SHP77 (cell line): ENCODE data around the gene ISCU.

Experiments
- DNase-seq, 2 experiments: peaks; one replicate each; lab custom pipeline; 2025; lab: John Stamatoyannopoulos, UW

The ISCU gene

DNA sequence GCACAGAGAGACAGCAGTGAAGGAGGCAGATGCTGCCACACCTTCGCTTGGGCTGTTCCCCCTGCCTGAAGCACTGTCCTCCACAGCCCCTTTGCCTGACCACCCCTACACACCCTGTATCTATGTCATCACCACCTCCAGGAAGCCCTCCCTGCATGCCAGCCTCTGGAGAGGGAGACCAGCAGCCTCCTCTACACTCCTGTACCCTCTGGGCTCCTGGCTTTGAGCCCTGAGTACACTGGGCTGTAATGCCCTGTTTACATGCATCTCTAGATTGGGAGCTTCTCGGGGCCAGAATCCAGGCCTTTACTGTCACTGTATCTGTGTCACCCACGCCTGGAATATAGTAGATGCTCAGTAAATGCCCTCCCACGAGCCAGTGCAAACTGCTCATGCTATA is 41.3 kb downstream of the ISCU start:
- DNase-seq: no peak

DNA sequence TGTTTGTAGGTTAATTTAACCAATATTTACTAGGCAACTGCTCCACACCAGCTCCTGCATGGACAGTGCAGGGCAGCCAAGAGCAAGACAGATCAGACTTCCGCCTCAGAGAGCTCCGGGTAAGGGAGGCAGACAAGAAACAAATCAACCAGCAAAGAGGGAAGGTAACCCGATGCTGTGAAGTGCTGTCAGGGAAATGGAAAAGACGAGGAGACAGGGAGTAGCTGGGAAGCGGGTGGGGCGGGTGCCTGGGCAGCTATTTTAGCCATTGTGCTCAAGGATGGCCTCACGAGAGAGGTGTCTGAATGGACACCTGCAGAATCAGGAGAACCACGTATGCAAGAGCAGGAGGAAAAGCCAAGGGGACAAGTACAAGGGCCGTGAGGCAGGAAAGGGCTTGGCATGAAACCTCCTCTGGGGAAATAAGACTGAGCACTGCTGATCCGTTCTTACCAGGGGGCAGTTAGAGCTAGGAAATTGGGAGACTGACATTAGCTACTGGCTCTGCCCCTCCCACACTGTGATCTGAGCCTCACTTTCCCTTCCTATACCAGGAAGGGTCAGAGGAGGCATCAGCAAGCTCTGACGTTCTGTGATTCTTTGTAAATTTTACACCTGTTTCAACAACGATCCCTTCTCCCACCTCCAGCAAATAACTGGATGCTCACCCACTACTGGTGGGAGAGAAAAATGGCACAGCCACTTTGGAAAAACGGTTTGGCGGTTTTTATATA is 42.0 kb downstream of the ISCU start:
- no peak for DNase-seq

DNA sequence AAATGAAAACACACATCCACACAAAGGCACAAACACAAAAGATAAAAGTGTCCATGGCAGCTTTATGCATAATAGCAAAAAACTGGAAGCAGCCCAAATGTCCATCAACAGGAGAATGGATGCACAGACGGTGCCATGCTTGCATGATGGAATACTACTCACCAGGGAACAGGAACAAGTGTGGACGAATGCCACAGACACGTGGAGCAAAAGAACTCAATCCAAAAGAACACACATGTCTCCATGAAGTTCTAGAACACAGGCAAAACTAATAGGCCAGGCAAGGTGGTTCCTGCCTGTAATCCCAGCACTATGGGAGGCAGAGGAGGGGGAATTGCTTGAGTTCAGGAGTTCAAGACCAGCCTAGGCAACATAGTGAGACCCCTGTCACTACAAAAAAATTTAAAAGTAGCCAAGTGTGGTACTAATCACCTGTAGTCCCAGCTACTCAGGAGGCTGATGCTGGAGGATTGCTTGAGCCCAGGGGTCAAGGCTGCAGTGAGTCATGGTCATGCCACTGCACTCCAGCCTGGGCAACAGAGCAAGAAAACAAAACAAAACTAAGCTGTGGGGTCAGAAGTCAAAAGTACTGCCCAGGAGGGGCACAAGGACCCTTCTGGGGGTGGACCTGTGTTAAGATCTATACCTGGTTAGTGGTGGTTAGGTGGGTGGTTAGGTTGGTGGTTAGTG is 42.7 kb downstream of the ISCU start:
- no peak for DNase-seq

DNA sequence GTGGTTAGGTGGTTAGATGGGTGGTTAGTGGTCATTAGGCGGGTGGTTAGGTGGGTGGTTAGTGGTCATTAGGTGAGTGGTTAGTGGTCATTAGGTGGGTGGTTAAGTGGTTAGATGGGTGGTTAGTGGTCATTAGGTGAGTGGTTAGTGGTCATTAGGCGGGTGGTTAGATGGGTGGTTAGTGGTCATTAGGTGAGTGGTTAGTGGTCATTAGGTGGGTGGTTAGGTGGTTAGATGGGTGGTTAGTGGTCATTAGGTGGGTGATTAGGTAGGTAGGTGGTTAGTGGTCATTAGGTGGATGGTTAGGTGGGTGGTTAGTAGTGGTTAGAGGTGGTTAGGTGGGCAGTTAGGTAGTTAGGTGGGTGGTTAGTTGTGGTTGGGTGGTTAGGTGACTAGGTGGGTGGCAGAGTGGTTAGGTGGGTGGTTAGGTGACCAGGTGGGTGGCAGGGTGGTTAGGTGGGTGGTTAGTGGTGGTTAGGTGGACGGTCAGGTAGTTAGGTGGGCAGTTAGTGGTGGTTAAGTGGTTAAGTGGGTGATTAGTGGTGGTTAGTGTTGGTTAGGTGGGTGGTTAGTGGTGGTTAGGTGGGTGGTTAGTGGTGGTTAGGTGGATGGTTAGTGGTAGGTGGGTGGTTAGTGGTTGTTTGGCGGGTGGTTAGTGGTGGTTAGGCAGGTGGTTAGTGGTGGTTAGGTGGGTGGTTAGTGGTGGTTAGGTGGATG is 43.5 kb downstream of the ISCU start:
- DNase-seq: no peak

DNA sequence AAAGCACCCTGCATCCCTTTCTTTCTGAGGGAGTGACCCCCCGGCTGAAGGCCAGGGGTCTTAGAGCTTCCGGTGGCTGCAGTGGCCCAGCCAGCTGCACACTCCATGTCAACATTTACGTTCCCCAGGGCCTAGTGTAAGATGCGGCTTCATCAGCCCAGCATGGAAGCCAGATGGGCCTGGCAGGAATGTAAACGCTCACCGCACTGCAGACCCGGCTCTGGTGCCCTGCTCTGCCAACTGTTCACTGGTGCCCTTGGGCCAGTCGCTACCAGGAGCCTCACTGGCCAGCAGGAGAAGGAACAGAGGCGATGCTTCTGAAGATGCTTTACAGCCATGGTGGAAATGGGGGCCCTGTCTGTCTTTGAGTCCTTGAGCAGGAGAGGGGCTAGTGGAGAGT is 44.1 kb downstream of the ISCU start:
- no peak for DNase-seq

DNA sequence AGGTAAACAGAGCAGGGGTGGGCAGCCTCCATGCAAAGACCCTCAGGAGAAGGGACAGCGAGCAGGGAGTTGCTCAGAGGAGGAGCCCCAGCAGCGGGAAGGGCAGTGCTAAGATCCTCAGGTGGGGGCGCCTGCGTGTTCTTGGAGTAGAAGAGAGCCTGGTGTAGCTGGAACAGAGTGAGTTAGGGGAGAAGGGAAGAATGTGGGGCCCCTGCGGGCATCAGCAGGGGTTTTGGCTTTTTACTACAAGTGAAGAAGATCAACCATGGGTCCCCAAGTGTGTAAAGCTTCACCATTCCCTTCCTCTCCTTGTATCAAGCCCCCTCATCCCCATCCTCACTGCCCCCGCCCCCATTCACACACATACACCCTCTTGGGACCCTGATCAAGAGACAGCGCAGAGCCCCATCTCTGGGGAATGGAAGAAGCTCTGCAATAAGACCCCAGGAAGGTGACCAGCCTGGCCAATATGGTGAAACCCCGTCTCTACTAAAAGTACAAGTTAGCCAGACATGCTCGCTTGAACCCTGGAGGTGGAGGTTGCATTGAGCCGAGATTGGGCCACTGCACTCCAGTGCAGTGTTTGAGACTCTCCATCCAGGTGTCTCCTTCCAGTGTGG is 45.7 kb downstream of the ISCU start:
- DNase-seq: no peak

DNA sequence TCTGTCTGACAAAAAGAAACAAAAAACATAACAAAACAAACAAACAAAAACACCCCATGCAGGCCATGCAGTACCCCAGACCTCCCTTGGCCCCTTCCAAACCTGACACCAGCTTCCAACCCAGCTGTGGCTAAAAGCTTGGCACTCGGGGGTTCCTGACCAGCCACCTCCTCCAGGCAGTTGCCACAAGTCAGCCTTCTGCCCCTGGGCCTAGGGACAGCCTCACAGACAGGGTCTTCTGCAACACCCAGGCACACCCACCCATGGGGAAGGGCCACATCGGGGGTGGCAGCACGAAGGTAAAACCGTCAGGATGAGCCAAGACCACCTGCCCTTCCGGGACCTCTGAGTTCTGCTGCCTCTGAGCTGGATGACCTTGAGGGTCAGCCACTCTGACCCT is 46.2 kb downstream of the ISCU start:
- DNase-seq: no peak

DNA sequence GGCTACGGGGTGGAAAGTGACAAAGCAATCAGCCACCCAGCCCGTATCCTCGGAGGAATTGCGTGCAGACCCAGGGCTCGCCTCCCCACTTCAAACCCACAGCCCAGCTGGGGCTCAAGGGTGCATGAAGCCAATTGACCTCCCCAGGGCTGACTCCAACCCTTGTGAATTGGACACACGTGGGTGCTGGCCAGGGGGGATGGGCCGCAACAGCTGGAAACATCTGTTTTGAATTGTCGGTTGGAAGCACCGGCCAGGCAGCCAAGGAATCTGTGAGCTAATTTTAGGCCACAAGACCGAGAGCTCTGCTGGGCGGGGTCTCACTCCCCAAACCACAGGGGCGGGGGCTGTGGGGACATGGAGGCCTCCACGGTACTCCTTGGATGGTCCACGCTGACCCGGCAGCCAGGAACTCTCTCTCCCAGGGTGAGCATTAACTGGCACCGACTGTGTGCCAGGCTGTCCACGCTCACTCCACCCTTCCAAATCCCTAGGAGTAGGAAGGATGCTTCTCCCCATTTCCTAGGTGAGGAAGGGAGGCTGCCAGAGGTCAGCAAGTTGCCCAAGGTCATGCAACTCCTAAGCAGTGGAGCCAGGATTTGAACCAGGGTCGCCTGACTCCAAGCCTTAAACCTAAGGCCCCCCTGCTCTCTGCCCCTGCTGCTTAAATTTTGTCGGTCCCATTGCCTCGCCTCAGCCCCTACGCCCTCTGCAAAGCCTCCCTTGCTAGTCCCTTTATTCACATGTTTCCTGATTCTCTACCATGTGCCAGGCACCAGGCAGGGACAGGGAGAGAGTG is 47.3 kb downstream of the ISCU start:
- no peak for DNase-seq

DNA sequence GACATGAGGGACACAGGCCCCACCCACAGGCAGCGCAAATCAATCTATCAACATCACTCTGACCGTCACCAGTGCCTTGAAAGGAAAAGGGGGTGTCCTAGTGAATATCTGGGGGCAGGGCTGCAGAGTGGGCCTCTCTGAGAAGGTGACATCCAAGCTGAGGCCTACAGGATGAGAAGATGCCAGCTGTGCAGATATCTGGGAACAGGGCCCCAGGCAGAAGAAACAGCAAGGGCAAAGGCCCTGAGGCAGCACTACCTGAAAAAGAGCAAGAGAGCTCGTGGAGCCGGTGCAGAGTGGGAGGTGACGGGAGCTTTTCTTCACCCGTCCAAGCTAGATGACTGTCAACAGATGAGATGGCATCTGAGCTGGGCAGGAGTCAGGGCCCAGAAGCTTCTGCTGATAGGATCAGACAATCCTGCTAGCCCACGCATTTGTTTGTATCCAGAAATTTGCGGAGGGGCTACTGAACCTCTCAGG is 48.0 kb downstream of the ISCU start:
- no peak for DNase-seq

DNA sequence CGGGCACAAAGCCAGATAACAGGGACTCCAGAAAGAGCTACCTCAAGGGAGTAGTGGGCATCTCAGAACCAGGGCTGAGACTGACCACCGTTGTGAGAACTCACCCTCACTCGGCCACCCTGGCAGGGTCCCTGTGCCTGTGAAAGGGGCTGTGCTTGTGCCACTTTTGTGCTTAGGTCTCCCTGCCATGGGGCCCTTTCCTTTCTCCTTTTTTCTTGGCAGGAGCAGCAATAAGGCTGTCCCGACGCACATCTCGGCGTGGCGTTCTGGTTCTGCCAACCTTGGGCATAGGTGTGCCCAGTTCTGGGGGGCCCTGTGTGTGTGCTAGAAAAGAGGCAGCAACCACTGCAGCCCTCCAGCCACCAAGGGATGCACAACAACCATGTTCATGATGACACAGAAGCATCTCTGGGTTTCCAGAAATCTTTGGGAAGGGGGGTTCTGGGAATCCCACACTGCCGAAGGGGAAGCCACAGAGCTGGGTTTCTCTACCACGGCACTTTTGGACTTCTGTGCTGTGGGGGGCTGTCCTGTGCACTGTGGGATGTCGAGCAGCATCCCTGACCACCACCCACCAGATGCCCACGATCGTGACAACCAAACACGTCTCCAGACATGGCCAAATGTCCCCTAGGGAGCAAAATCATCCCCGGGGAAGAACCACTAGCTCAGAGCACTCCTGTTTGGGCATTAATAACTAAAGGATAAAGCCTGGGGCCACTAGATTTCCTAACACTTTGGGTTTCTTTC is 48.6 kb downstream of the ISCU start:
- DNase-seq: no peak

DNA sequence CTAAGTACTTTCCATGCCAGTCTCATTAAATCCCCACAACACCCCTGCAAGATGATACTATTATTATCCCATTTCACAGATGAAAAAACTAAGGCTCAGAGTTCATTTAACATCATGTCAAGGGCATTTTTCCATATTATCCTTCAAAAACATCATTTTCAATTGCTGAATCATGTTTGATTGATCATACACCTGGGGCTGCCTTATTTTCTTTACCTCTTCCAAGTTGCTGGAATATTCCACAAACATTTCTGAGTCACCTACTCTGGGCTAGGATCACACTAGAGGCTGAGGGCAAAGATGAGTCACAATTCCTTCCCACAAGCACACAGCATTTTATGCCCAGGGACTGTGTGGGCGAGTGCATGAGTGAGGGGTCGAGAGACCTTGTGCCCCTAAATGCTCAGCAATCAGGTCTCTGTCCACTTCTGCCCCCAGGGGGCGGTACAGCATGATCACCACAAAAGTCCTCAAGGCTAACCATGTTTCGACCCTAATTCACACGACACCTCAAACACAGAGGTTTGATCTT is 49.6 kb downstream of the ISCU start:
- DNase-seq: no peak

DNA sequence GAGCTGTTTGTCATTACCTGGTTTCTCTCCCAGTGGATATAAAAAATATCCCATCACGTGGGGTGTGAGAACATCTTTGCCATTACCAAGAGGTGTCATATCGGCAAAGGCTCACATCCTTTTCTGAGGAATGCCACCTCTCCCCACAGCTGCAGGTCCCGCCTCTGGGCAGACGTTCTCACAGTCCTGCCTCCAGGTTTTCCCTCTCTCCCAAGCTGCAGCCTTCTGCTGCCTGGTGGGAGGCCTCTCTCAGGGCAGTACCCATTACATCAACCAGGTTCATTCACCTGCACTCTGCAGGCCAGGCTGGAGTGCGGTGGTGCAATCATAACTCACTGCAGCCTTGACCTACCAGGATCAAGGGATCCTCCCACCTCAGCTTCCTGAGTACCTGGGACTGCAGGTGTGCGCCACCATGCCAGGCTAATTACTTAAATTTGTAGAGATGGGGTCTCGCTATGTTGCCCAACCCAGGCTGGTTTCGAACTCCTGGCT is 50.4 kb downstream of the ISCU start:
- DNase-seq: peak; percentile 30 to 36

DNA sequence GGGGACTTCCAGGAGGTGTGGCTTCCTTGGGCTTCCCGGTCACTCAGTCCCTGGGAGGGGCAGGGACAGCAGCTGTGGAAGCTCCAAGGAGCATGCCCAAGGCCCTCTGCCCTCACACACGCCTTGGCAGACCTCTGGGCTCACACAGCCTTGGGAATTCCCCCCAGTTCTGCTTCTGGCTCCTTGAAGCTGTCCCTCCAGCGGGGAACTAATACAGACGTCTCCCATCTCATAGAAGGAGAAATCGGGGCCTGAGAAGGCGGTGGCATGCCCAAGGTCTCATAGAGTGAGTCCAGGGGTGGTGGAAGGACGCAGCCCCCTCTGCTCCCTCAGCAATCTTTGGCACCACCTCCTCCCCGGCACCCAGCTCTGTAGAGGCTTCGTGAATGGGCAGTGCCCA is 51.2 kb downstream of the ISCU start:
- no peak for DNase-seq

DNA sequence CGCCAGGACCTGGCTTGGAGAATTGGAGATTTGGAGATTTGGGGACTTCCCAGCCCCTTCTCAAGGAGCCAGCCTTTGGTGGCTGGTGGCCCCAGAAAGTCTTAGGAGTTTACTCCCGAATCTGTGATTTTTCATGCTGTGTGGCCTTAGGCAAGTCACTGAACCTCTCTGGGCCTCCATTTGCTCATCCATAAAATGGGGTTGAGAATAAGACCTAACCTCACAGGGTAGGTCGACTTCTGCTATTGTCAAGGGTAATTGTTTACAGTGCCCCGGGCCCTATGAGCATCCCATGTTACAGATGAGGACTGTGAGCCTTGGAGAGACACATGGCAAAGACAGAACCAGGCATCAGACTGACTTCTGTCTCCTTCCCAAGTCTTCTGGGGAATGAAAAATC is 51.6 kb downstream of the ISCU start:
- no peak for DNase-seq

DNA sequence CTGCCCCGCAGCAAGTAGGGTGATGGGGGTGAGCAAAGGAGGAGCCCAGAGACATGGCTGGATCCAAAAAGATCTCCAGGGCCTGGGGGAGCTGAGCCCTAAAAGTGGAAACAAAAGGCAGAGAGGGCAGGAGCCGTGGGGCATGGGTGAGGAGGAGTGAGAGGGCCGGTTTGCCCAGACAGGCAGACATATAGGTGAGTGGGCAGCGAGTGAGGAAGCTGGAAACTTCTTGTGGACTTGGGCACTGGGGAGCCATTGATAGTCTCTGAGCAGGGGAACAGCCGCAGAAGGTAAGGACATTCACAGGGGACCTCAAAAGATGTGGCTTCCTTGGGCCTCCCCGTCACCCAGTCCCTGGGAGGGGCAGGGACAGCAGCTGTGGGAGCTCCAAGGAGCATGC is 52.2 kb downstream of the ISCU start:
- no peak for DNase-seq

DNA sequence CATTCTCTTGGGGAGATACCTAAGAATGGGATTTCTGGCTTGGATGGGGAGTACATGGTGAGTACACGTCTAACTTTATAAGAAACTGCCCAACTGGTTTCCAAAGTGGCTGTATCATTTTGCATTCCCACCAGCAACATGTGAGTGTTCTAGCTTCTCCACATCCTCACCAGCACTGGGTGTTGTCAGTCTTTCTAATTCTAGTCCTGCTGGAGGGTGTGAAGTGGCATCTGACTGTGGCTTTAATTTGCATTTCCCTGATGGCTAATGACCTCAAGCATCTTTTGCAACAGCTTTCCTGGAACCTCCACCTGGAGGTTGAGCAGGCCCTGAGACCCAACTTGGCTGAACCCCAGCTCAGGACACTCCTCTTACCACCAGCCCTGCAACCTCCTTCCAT is 53.5 kb downstream of the ISCU start:
- DNase-seq: no peak

DNA sequence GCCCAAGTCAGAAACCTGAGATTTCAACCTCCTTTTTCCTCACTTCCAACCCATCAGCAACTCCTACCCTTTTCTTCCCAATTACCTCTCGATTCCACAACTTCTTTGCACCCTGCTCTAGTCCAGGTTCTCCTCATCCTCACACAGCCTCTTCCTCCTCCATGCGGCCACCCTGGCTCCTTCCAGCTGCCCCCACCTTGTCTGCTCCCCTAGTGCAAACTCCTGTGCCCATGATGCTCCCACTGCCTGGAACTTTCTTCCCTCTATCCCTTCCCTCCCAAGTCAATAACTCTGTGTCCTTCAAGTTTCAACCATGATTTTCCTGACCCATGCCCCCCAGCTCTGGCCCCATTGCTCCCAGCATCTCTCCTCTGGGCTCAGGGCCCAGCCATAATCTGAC is 54.0 kb downstream of the ISCU start:
- DNase-seq: no peak

DNA sequence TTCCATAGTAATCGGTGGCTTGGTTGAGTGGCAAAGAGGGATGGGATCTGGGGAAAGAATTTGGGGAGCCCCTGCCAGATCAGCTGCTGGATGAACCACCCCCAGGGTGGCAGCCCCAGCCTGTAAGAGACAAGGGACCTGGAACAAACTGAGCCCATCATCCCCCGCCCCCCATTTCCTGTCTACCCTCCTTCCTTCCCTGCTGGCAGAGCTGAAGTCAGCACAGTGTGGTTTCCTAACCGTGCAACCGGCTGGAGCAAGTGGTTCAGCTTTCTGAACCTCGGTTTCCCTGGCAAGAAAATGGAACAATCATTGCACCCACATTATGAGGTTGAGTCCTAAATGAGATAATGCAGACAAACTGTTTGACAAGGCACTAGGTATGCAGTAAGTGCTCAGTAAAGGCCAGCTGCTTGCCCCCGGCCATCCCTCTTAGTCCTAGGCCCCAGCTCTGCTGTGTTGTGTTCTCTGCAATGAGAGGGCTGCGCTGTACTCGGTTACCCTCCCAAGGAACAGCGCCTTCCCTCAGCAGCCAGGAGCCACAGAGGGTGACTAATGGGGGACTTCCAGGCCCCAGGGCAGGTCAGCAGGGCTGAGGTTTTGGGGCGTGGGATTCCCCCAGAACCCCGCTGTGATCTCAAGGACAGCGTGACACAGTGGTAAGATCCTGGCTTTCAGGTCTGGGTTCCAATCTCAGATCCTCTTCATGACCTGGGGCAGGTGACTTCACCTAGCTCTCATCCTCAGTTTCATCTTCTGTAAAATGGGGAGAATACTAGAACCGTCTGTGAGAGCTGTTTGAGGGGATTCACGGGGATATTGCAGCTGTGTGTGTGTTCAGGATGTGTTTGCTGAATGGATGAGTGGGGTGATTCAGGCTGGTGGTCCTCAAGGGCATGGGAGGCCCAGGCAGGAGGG is 54.8 kb downstream of the ISCU start:
- DNase-seq: no peak
